Measurements from ENCODE around the gene DNAAF5.

DNAAF5 gene

GRCh38 chr7:833601-834258, 107.2 kb downstream of the DNAAF5 start:
- TF ChIP-seq CTCF (IDR thresholded peaks at IDR 0.05; ENCODE audit: low read depth, low read length), result no peak
- Histone ChIP-seq H3K9me3 (no peaks in the 10 kb centered on the region), H3K27me3 (no peaks in the 10 kb centered on the region), H3K36me3 (peaks cover 11% of the 10 kb centered on the region), H3K4me3 (ENCODE audit: low read depth, low read length) (no peak overlapping the region), H3K4me1 (no peaks in the 10 kb centered on the region)
- no peak for DNase-seq

GRCh38 chr7:834277-834676, 107.8 kb downstream of the DNAAF5 start:
- no peaks in the 10 kb centered on the region for H3K9me3 ChIP-seq
- H3K4me1 ChIP-seq, result no peaks in the 10 kb centered on the region
- H3K4me3 ChIP-seq (ENCODE audit: low read depth, low read length), result no peak overlapping the region
- no peaks in the 10 kb centered on the region for H3K27me3 ChIP-seq
- peaks cover 16% of the 10 kb centered on the region for H3K36me3 ChIP-seq
- no peak for DNase-seq
- no peak for TF ChIP-seq CTCF (IDR thresholded peaks at IDR 0.05; ENCODE audit: low read depth, low read length)

- Histone ChIP-seq H3K36me3 (peaks cover 18% of the 10 kb centered on the region), H3K4me3 (ENCODE audit: low read depth, low read length) (no peak overlapping the region), H3K4me1 (no peaks in the 10 kb centered on the region), H3K9me3 (no peaks in the 10 kb centered on the region), H3K27me3 (no peaks in the 10 kb centered on the region)
- no peak for TF ChIP-seq CTCF (IDR thresholded peaks at IDR 0.05; ENCODE audit: low read depth, low read length)
- DNase-seq, result no peak
Observed at GRCh38 chr7:835021-835420, 108.5 kb downstream of the DNAAF5 start.

GRCh38 chr7:835485-836401, 109.2 kb downstream of the DNAAF5 start:
- no peak for TF ChIP-seq CTCF (IDR thresholded peaks at IDR 0.05; ENCODE audit: low read depth, low read length)
- Histone ChIP-seq H3K27me3 (no peaks in the 10 kb centered on the region), H3K4me3 (ENCODE audit: low read depth, low read length) (no peak overlapping the region), H3K4me1 (no peaks in the 10 kb centered on the region), H3K36me3 (peaks cover 22% of the 10 kb centered on the region), H3K9me3 (no peaks in the 10 kb centered on the region)
- DNase-seq, result no peak

All from BE2C (cell line).